ENCODE data around the gene NAXD.
"Not testable (repeated sequence)": the region's sequence is repeated elsewhere in the genome, so short reads cannot be mapped to it uniquely, and the experiment has no call there.

Gene NAXD

DNA sequence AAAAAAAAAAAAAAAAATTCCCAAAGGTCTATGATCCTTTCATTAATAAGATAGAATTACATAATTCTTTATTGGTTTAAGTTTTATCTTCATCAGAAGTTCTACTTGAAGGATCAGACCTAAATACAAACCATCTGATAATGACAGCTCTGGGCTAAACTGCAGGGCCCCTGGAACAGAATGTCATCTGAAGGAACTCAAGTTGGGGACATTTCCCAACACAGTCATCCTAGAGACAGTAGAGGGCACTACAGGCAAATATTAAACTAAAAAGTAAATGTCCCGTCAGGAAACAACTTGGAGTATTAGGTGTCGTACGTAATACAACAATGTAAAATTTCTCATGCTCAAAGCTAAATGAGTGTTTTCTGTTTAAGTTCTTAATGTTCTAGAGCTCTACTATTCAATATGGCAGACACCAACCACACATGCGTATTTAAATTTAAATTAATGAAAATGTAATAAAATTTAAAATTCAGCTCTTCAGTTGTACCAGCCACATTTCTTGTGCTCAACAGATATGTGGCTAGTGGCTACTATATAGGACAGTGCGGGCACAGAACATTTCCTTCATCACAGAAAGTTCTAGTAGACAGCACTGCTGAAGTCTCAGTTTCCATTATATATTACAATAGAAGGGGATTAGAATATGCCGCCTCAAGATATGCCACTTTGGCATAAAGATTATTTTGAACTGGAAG, 21.8 kb upstream of the NAXD start:
- no peak for DNase-seq (ENCODE audit: low read depth in 2 of 2, low spot score in 1 of 2)

DNA sequence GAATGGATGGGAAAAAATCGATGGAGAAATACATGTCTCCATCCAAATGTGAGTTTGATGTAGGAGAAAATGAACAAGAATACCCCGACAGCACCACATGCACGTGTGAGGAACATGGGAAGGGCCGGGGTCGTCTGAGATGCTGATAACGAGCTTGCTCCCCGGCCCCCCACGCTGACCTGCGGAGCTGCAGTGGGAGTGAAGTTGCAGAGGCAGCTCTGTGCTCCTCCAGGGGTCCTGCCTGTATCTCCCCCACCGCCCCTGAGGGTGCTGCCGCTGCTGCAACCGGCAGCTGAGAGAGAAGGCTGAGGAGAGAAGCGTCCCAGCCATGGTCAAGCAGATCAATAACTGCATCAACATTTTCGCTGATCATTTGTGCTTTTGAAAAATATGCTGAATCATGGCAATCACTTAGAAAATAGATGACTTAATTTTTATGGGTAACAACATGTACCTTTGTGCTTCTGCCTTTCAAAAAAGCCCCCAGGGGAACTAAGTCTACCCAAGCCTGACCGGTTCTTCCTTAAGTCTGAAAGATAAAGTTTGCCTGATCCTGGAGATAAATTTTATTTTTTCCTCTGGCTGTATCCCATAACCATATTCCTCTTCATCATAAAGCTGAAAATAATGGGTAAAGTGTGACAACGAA, 18.2 kb upstream of the NAXD start:
- DNase-seq (ENCODE audit: low read depth in 2 of 2, low spot score in 1 of 2): no peak

DNA sequence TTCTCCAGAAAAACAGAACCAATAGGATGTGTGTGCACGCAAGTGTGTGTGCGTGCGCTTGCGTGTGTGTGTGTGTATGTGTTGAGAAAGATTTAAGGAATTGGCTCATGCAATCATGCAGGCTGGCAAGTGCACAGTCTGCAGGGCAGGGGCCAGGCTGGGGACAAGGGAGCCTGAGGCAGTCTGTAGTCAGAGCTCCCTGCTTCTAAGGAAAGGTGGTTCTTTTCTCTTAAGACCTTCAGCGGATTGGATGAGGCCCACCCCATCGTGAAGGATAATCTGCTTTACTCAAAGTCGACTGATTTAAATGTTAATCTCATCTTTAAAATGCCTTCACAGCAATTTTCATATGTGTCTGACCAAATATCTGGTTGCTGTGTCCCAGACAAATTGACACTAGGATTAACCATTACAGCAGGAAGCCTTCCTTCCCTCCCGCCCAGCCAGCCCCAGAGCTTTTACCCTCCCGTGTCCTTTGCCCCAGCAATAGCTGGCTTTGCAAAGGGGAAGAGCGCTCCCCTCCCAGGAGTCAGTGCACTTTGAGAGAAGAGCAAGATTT, 15.0 kb upstream of the NAXD start:
- DNase-seq (ENCODE audit: low read depth in 2 of 2, low spot score in 1 of 2): no peak

DNA sequence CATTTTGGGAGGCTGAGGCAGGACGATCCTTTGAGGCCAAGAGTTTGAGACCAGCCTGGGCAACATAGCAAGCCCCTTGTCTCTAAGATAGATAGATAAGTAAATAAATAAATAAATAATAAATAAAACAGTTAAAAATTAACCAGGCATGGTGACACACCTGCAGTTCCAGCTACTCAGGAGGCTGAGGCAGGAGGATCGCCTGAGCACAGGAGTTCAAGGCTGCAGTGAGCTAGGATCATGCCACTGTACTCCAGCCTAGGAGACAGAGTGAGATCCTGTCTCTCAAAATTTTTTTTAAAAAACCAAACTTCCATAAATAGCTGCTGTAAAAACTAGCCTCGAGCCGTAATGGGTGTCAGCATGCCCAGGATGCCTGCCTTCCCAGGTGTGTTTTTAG, 14.4 kb upstream of the NAXD start:
- no peak for DNase-seq (ENCODE audit: low read depth in 2 of 2, low spot score in 1 of 2)

DNA sequence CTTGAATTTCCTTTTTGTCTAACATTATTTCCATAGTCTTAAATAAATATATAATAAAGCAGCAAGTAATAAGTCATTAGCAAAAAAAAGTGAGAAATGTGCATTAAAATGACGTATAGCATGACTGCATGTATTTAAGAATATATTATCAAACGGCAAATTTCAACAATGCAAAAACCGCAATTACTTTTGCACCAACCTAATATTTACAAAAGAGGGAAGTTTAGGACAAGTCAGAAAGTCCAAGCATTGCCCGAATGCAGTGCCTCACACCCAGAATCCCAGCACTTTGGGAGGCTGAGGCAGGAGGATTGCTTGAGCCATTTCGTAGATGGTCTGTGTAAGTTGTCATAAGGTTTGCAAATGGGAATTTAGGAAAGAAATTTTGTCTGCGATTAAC, 10.2 kb upstream of the NAXD start:
- DNase-seq (ENCODE audit: low read depth in 2 of 2, low spot score in 1 of 2): no peak

DNA sequence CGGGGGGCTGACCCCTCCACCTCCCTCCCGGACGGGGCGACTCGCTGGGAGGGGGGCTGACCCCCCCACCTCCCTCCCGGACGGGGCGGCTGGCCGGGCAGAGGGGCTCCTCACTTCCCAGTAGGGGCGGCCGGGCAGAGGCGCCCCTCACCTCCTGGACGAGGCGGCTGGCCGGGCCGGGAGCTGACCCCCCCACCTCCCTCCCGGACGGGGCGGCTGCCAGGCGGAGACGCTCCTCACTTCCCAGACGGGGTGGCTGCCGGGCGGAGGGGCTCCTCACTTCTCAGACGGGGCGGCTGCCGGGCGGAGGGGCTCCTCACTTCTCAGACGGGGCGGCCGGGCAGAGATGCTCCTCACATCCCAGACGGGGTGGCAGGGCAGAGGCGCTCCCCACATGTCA, 9.1 kb upstream of the NAXD start:
- not testable (repeated sequence) for DNase-seq (ENCODE audit: low read depth in 2 of 2, low spot score in 1 of 2)

DNA sequence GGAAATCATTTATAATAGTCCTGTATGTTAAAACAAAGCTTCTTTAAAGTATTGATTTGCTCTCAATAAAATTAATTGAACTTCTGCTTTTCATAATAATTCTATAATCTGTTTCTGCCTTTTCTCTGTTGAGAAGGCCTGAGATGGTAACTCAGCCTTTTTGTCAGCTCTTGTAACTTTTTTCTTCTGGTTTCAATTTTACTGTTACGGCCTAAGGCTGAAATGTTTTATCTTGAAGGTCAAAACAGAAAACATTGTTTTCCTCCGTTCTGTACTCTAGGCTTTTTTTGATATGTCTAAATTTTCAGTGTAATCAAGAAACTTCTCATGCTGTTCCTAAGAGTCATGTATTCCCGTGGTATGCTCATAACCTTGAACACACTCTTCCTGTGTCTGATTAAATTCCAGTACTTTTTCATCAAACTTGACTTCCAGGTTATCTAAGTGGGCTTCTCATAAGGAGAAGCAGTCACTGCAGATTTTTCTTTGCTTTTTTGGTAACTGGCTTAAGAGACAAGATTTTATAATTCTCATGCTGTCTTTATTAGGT, 7.6 kb upstream of the NAXD start:
- DNase-seq (ENCODE audit: low read depth in 2 of 2, low spot score in 1 of 2): no peak

DNA sequence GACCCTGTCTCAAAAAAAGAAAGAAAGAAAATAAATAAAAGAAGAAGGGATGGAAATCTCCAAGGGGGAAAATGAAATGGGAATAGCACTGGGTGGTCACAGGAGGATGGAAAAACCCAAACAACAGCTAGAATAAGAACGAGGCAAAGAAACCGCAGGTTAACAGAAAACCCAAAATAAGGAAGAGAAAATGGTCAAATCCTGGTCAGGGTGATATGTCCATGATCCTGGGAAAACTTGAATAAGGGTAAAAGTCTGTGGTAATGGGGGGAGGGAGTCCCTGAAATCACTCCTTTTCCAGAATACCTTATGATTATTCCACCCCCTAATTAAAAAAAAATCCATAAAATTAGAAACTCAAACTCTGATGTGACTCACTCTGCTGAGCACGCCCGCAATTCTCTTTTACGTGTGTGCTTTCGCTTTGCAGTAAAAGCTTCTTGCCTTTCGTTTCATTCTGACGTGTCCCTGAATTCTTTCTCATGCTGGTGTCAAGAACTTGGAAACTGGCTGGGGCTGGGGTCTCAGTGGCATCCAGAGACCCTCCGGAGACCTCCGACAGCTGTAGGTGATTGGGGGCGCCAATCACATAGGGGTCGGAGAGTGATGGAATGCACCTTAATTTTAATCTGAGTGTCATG, 4.3 kb upstream of the NAXD start:
- no peak for DNase-seq (ENCODE audit: low read depth in 2 of 2, low spot score in 1 of 2)

DNA sequence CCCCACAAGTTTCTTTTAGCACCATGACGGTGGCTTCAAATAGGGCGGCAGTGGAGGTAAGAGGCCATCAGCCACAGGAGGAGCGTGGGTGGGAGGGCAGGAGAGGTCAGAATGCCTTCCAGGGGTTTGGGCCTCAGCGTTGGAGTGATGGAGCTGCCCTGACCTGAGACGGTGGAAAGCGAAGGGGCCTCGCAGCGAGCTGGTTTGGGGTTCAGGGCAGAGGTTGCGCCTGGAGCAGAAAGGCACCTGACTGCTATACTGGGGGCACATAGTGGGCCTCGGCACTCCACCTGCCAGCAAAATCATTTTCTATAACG, 382 bp upstream of the NAXD start:
- DNase-seq (ENCODE audit: low read depth in 2 of 2, low spot score in 1 of 2): no peak

DNA sequence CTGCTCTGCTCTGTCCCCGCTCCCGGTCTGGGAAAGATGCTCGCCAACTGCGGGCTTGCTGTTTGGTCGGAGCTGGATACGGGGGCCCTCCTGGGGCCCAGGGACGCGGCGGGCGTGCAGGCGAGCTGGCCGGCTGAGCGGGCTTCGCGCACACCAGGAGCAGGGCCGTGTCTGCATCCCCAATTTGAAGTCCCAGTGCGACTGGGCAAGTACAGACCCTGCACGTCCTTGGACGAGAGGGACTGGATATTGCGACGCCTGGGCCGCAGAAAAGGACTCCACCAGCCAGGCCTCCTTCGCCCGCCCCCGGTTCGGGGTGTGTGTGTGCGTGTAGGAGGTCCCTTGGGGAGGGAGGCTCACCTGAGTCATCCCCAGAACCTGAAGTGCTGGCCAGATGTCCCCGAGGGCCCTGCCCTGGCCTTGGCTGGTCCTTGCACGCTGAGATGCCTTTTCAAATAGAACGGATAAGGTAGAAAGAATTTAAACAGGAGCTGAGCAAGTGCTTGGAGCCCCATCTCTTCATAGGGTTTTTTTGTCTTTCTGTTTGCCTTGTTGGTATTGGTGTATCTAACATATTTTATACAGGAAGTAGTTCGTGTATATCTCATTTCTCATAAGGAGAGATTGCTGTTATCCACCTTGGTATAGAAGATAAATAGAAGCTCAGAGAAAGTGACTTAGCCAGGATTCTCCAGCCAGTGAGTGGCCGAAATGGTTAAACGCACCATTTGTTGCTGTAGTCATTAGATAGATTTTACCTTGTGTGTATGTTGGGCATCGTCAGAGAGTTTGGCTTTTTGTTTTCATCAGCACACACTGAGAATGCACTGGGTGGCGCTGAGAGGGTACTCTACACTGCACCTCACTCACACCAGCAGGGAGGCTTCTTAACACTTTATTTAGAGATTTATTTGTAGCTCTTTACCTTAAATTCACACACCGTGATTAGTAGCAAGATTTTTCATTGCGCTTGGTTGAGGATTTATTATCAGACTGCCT, 1.1 kb downstream of the NAXD start:
- DNase-seq (ENCODE audit: low read depth in 2 of 2, low spot score in 1 of 2): no peak

DNA sequence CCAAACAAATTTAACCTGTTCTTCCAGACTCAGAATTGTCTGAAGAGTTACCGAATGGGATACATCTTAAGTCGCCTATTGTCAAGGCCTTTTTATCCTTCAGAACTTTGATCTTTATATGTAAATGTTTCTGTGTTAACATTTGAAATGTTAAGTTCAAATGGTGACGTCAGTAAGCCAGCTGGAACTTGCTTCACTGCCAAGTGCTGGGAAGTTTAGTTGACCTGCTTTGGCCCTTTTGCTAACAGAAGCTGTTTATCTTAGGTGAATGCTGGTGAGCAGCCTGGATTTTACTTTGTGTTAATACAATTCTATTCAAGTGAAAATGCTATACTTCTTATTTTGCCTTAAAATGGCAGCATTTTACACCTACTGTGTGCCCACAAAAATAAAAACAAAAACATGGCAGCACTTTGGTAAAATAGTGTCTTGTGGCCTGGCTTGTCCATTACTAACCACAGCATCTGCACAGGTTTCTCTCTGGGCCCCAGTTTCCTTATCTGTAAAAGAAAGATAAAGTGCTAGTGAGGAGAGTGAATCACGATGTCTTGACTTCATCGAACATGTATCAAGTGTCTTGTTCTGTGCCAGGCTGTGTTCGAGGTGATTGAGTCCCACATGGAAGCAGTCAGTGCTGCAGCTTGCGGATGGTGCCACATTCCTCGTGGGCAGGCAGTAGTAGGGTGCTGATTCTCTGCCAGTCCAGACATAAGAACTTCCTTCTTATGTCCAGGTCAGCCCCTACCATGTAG, 2.2 kb downstream of the NAXD start:
- DNase-seq (ENCODE audit: low read depth in 2 of 2, low spot score in 1 of 2): no peak

DNA sequence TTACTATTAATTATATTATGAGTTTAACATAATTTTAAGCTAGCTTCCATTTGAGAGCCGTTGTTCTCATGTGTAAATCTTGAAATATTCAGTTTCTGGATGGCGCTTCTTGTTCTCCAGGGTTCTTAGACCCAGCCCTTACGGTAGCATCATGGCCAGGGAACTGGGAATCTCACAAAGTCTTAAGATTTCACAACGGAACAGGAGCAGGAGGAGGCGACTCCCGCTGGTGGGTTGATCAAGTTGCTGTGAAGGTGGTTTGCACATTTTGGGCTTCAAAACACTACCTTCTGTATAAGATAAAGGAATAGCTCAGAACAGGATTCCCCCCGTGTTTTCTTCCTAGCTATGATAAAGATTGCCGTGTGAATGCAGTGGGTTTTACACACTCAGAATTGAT, 2.8 kb downstream of the NAXD start:
- no peak for DNase-seq (ENCODE audit: low read depth in 2 of 2, low spot score in 1 of 2)

DNA sequence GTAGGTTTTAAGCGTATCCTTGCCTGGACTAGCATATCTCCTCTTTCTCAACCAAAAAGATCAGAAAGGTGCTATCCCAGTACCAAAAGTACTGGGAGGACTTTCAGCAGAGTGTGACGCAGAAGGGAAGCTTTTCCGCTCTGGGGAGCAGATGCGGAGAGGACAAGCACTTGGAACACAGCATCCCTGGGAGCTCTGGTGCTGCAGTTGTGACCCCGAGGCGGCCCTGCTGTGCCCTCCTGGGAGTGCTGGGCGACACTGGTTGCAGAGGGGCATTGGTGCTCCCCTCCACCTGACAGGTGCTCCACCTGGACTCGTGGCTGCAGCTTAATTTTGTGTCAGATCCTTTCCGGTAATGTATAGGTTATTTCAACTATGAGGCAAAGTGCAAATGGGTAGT, 3.4 kb downstream of the NAXD start:
- no peak for DNase-seq (ENCODE audit: low read depth in 2 of 2, low spot score in 1 of 2)

DNA sequence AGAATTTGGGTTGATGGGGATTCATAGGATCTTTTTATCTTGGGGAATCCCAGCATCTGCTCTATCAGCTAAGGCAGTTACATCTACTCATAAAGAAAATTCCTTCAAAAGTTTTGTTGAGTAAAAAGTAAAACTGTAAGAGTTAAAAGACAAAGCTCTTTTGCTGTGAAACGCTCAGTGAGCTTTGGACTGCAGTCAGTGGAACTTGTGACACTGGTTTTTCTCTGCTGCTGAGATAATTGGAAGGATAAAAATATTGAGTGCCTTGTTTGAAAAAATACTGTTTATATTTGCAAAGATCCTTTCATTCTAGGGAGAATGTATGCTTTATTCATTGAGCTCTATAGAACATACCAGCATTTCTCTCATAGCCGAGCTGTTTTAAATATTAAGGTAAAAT, 5.3 kb downstream of the NAXD start:
- DNase-seq (ENCODE audit: low read depth in 2 of 2, low spot score in 1 of 2): no peak

DNA sequence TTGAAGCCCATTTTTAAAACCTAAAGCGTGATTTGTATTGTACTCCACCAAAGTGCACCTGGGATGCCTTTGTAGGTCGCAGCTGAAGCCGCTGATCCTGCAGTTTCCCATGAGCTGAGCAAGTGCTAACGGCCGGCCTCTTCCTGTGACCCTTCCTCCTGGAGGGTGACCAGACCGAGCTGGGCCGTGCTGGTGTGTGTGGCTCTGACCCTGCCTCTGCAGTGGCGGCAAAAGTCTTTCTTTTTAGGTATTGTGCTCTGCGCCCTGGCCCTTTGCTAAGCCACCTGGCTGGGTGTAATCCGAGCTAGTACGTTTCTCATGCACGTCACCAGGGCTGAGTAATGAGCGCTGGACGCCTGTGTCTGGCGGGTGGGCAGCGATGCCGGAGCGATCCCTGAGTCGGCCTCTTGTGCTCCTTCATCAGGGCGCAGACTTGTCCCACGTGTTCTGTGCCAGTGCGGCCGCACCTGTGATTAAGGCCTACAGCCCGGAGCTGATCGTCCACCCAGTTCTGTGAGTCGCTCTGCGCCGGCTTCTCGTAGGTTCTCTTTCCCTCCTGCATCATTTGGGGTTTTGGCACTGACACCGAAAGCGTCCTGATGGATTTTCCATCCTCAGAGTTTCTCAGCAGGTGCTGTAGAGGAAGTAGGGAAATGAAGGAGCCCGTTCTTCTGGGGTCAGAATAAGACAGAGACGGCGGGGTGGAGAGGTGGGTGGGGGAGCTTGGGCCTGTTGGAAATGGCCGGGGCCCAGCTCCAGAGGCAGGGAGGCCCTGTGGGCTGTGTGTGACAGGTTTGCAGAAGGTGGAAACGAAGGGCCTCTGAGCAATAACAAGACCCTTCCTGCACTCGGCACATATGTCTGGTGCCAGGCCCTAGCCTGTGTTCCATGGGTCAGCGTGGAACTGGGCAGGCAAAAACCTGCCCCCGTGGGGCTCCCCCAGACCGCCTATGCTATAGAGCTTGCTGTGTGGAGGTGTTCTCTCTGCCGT, 9.7 kb downstream of the NAXD start:
- DNase-seq (ENCODE audit: low read depth in 2 of 2, low spot score in 1 of 2): no peak

DNA sequence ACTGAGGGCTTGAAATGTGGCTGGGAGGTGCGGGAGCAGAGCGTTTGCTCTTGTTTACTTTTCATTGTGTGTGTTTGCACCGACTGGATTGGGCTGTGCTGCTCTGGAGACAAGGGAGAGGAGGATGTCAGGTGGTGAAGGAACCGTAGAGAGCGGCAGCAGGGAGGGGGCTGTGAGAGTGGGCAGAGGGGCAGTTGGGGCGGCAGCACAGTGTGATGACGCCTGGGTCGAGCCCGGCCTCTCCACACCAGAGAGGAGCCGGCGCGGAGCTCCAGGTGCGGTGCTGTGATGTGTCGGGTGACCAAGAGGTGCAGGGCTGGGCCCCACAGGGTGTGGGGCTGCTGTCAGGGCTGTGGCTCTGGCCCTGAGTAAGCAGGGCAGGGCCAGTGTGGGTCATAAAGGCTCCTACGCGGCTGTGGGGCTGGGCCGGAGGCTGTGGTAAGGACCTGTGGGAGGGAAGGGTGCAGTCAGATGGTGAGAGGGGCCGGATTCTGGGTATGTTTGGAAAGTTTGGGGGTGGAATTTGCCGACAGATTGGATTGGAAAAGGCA, 10.5 kb downstream of the NAXD start:
- no peak for DNase-seq (ENCODE audit: low read depth in 2 of 2, low spot score in 1 of 2)

DNA sequence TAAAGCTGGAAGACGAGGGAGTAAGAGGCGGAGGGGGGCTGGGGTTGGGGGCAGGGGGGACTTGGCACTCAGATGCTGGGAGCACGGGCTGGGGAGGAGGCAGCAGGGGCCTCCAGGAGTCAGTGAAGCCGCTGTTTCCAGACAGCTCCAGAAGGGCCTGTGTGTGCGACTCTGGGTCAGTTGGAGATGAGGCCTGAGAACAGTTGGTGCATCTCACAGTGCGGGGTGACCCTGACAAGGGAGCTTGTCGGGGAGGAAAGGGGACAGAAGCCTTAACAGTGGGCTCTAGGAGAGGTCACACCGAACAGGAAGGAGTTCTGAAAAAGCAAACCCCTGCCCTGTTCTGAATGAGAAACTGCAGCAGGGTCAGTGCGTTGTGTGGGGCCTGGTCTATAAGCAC, 11.2 kb downstream of the NAXD start:
- no peak for DNase-seq (ENCODE audit: low read depth in 2 of 2, low spot score in 1 of 2)

DNA sequence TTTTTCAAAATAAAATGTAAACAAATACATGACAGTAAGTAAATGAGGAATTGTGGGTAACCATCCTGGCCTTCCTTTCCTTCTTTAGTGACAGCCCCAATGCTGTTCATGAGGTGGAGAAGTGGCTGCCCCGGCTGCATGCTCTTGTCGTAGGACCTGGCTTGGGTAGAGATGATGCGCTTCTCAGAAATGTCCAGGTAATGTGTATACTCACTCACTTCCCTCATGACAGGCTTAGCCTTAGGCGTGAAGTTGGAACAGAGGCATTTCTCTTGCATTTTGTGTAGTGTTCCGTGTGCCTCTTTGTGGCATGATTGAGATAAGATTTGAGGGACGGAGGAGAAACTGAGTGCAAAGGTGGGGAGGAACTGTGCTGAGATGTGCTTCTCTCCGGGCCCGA, 12.0 kb downstream of the NAXD start:
- DNase-seq (ENCODE audit: low read depth in 2 of 2, low spot score in 1 of 2): no peak

Data from stimulated activated CD8-positive, alpha-beta memory T cell treated with anti-CD3 and anti-CD28 coated beads, Interleukin-4, amount 100 ng/mL, for 1 hour (primary cell).